HG03025 (cell line): ENCODE measurements around the gene LAIR1.
"Not testable (repeated sequence)": the region's sequence is repeated elsewhere in the genome, so short reads cannot be mapped to it uniquely, and the experiment has no call there.

Source experiments
- ATAC-seq: cut with Tn5 transposase; IDR thresholded peaks from one replicate; pipeline ENCODE4 v1.9.1; 2021; ENCODE audit warnings: mild to moderate bottlenecking, moderate library complexity; ENCODE audit not compliant: unreplicated experiment, low FRiP score

Gene LAIR1

GRCh38 chr19:54364775-54365257 is at the start of gene LAIR1:
TSS of gene LAIR1 (minus strand) at chr19:54364931. CDS start at chr19:54364804, 127 bp downstream.
- ATAC-seq = no peak

- ATAC-seq = no peak
These were observed 49.4 kb upstream of the LAIR1 start for GRCh38 chr19:54414156-54414555.

GRCh38 chr19:54412877-54413276 is 48.1 kb upstream of the LAIR1 start:
- ATAC-seq = no peak

GRCh38 chr19:54411033-54411432 is 46.3 kb upstream of the LAIR1 start:
- ATAC-seq = no peak

GRCh38 chr19:54408456-54409026 is 43.8 kb upstream of the LAIR1 start:
- no peak for ATAC-seq

GRCh38 chr19:54407780-54408179 is 43.0 kb upstream of the LAIR1 start:
- no peak for ATAC-seq

GRCh38 chr19:54405628-54406027 is 40.9 kb upstream of the LAIR1 start:
- no peak for ATAC-seq

GRCh38 chr19:54403054-54403453 is 38.3 kb upstream of the LAIR1 start:
- no peak for ATAC-seq

- no peak for ATAC-seq
These were observed 36.2 kb upstream of the LAIR1 start for GRCh38 chr19:54400913-54401312.

- ATAC-seq = no peak
These were observed 34.5 kb upstream of the LAIR1 start for GRCh38 chr19:54399189-54399588.

GRCh38 chr19:54395685-54396084 is 31.0 kb upstream of the LAIR1 start:
- ATAC-seq = no peak

- no peak for ATAC-seq
These were observed 28.6 kb upstream of the LAIR1 start for GRCh38 chr19:54393381-54393780.

- ATAC-seq = no peak
These were observed 27.4 kb upstream of the LAIR1 start for GRCh38 chr19:54392105-54392504.

GRCh38 chr19:54391589-54392061 is 26.9 kb upstream of the LAIR1 start:
- no peak for ATAC-seq

GRCh38 chr19:54390942-54391577 is 26.3 kb upstream of the LAIR1 start:
- ATAC-seq = no peak

- ATAC-seq = no peak
These were observed 24.8 kb upstream of the LAIR1 start for GRCh38 chr19:54389553-54389952.

- ATAC-seq = no peak
These were observed 24.0 kb upstream of the LAIR1 start for GRCh38 chr19:54388802-54389139.

GRCh38 chr19:54387991-54388801 is 23.5 kb upstream of the LAIR1 start:
- ATAC-seq = no peak

- no peak for ATAC-seq
These were observed 18.6 kb upstream of the LAIR1 start for GRCh38 chr19:54383330-54383729.

GRCh38 chr19:54382041-54382440 is 17.3 kb upstream of the LAIR1 start:
- ATAC-seq = not testable (repeated sequence)

- ATAC-seq = no peak
These were observed 16.2 kb upstream of the LAIR1 start for GRCh38 chr19:54380897-54381296.
